Neuron (in vitro differentiated cells): ENCODE measurements around the gene HK1.

Source experiments
- H2AFZ ChIP-seq: one replicate; pipeline ENCODE4 v1.6.1; 2013; ENCODE audit warnings: low read depth, mild to moderate bottlenecking, inconsistent platforms, low read length, moderate library complexity
- H3K27me3 ChIP-seq: one replicate; pipeline ENCODE4 v1.6.1; 2013; ENCODE audit warnings: low read length; ENCODE audit not compliant: insufficient read depth
- H3K36me3 ChIP-seq: one replicate; pipeline ENCODE4 v1.6.1; 2013; ENCODE audit warnings: low read length; ENCODE audit not compliant: insufficient read depth
- H3K4me1 ChIP-seq: one replicate; pipeline ENCODE4 v1.6.1; 2013; ENCODE audit warnings: low read length; ENCODE audit not compliant: insufficient read depth
- H3K4me3 ChIP-seq: 2 replicates; pipeline ENCODE4 v1.5.1; 2013; ENCODE audit warnings: mild to moderate bottlenecking, low read length, moderate library complexity
- H3K9me3 ChIP-seq: one replicate; pipeline ENCODE4 v1.6.1; 2013; ENCODE audit warnings: low read length

Gene HK1

DNA sequence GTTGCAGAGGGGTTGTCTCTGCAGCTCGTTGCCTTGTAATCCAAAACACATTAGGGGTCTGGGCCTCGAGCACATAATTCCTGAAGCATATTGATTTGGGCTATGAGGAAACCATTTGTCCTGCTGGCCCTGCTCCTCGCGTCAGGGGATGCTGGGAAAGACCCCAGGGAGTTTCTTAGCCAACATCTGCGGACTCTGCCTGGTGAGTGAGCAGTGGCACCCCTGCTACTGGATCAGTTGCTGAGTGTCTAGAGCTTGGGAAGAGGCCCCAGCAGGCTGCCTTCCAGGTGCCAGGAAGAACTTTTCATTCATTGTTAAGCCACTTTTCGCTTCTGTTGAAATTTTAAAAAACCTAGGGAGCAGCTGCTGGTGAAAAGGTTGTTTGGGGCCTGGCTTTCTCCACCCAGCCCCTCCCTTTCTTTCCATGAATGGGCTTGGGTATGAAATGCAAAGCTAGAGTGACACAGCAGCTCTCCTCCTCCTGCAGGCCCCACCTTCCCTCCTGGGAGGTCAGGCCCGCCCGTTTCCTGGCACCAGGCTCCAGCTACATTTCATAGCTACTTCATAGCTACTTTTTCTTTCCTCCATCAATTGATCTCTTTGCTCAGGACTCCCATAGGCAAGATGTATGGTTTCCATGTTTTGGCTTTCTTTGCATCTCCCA lies 111.7 kb downstream of the HK1 start:
- Histone ChIP-seq H3K4me3 (no peak overlapping the region), H2AFZ (no peak overlapping the region), H3K27me3 (no peaks in the 10 kb centered on the region), H3K9me3 (no peaks in the 10 kb centered on the region), H3K4me1 (peaks cover 2% of the 10 kb centered on the region), H3K36me3 (peaks cover 17% of the 10 kb centered on the region)

GRCh38 chr10:69391158-69391557 lies 112.9 kb downstream of the HK1 start:
- Histone ChIP-seq H3K4me3 (no peak overlapping the region), H2AFZ (no peak overlapping the region), H3K9me3 (no peaks in the 10 kb centered on the region), H3K36me3 (peaks cover 14% of the 10 kb centered on the region), H3K4me1 (peaks cover 2% of the 10 kb centered on the region), H3K27me3 (no peaks in the 10 kb centered on the region)

GRCh38 chr10:69392481-69393000 lies 114.2 kb downstream of the HK1 start:
- no peaks in the 10 kb centered on the region for H3K9me3 ChIP-seq
- H2AFZ ChIP-seq = no peak overlapping the region
- peaks cover 10% of the 10 kb centered on the region for H3K36me3 ChIP-seq

DNA sequence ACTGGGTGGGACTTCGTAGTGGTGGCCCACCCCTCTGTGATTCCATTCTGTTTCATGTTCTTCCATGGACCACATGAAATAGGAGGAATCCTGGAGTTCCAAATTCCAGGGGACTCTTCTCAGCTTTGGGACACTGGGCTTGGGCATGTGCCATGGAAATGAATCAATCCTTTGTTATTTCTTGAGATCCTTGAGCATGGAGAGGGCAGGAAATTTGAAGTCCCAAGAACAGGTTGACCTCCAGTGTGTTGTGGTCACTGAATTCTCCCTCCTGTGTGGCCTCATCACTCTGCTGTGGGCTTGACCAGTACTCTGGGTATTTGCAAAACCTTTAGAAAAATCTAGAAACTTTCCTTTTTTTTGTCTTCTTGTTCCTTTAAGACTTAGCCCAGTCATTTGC lies 115.7 kb downstream of the HK1 start:
- H3K4me3 ChIP-seq = no peak overlapping the region
- peaks cover 4% of the 10 kb centered on the region for H3K36me3 ChIP-seq

More at GRCh38 chr10:69392481-69393000, 114.2 kb downstream of the HK1 start:
- Histone ChIP-seq H3K4me3 (no peak overlapping the region), H3K4me1 (peaks cover 2% of the 10 kb centered on the region), H3K27me3 (no peaks in the 10 kb centered on the region)

DNA sequence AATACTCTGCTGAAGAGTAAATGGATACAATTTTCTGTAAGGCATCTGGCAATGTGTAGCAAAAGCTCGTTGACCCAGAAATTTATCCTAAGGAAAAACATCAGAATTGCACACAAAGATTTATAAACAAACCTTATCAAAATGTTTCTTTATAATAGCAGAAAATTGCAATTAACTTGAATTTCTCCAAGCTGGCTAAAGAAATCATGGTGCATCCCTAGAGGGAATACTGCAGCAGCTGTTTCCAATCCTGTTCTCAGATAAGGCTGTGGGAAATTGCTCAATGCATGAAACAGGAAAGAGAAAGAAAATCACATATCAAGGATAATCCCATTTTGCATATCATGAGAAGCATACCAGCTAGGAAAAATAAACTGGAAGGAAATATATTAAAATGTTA lies 119.7 kb downstream of the HK1 start:
- Histone ChIP-seq H3K4me1 (no peaks in the 10 kb centered on the region), H3K27me3 (no peaks in the 10 kb centered on the region), H3K36me3 (peaks cover 15% of the 10 kb centered on the region), H3K4me3 (no peak overlapping the region), H2AFZ (no peak overlapping the region), H3K9me3 (no peaks in the 10 kb centered on the region)

More for the DNA sequence above, 115.7 kb downstream of the HK1 start:
- Histone ChIP-seq H2AFZ (no peak overlapping the region), H3K27me3 (no peaks in the 10 kb centered on the region), H3K9me3 (no peaks in the 10 kb centered on the region), H3K4me1 (peaks cover 2% of the 10 kb centered on the region)

- Histone ChIP-seq H3K27me3 (no peaks in the 10 kb centered on the region), H3K9me3 (no peaks in the 10 kb centered on the region), H3K36me3 (peaks cover 15% of the 10 kb centered on the region), H2AFZ (no peak overlapping the region), H3K4me3 (no peak overlapping the region), H3K4me1 (no peaks in the 10 kb centered on the region)
These were observed 120.2 kb downstream of the HK1 start for GRCh38 chr10:69398466-69398865.

GRCh38 chr10:69400936-69401335 lies 122.6 kb downstream of the HK1 start:
- H3K9me3 ChIP-seq = no peaks in the 10 kb centered on the region
- no peaks in the 10 kb centered on the region for H3K4me1 ChIP-seq
- H3K36me3 ChIP-seq = peaks cover 15% of the 10 kb centered on the region
- H3K27me3 ChIP-seq = no peaks in the 10 kb centered on the region
- no peak overlapping the region for H3K4me3 ChIP-seq
- no peak overlapping the region for H2AFZ ChIP-seq

GRCh38 chr10:69401416-69401815 lies 123.1 kb downstream of the HK1 start:
- no peaks in the 10 kb centered on the region for H3K9me3 ChIP-seq
- H3K4me1 ChIP-seq = no peaks in the 10 kb centered on the region
- H2AFZ ChIP-seq = no peak overlapping the region
- H3K4me3 ChIP-seq = no peak overlapping the region
- peaks cover 15% of the 10 kb centered on the region for H3K36me3 ChIP-seq
- H3K27me3 ChIP-seq = no peaks in the 10 kb centered on the region

DNA sequence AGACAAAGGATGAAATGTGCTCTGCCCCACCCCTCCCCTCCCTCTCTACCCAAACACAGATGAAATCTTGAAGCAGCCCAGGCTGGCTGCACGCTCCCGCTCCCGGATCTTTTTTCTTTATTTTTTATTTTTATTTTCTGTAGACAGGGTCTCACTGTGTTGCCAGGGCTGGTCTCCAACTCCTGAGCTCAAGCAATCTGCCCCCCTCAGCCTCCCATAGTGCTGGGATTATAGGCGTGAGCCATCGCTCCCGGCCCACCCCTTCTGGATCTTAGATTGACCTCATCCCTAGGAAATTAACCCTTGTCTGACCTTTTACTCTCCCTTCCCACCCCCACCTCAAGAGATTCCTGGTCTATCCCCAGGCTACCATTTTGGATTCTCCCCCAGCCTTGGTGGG lies 124.1 kb downstream of the HK1 start:
- Histone ChIP-seq H2AFZ (no peak overlapping the region), H3K9me3 (no peaks in the 10 kb centered on the region), H3K27me3 (no peaks in the 10 kb centered on the region), H3K4me3 (no peak overlapping the region), H3K36me3 (peaks cover 15% of the 10 kb centered on the region), H3K4me1 (no peaks in the 10 kb centered on the region)

GRCh38 chr10:69403066-69403465 lies 124.8 kb downstream of the HK1 start:
- Histone ChIP-seq H3K4me3 (no peak overlapping the region), H3K4me1 (no peaks in the 10 kb centered on the region)

GRCh38 chr10:69403519-69403918 lies 125.2 kb downstream of the HK1 start:
- H3K27me3 ChIP-seq = no peaks in the 10 kb centered on the region
- H3K9me3 ChIP-seq = no peaks in the 10 kb centered on the region
- no peak overlapping the region for H3K4me3 ChIP-seq
- no peaks in the 10 kb centered on the region for H3K4me1 ChIP-seq
- H2AFZ ChIP-seq = no peak overlapping the region
- peaks cover 15% of the 10 kb centered on the region for H3K36me3 ChIP-seq

More at GRCh38 chr10:69403066-69403465, 124.8 kb downstream of the HK1 start:
- H3K27me3 ChIP-seq = no peaks in the 10 kb centered on the region
- H2AFZ ChIP-seq = no peak overlapping the region
- H3K36me3 ChIP-seq = peaks cover 15% of the 10 kb centered on the region
- H3K9me3 ChIP-seq = no peaks in the 10 kb centered on the region

DNA sequence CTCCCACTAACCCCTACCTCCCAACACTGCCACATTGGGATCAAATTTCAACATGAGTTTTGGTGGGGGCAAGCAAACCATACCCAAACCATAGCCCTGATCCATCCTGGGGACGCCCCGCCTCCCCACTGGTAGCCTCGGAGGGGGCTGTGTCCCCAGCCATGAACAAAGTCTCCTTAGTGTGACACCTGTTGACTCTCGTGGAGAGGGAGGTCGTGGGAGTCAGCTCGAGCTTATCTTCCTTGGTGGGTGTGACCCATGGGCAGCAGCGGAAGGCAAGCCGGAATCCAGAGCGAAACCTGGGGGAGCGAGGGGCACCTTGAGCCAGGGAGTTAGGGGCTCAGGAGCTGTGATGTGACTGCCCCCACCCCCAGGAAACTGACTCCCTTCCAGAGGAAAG lies 126.5 kb downstream of the HK1 start:
- no peaks in the 10 kb centered on the region for H3K9me3 ChIP-seq
- H2AFZ ChIP-seq = no peak overlapping the region
- no peak overlapping the region for H3K4me3 ChIP-seq
- H3K4me1 ChIP-seq = no peaks in the 10 kb centered on the region
- H3K36me3 ChIP-seq = peaks cover 12% of the 10 kb centered on the region
- no peaks in the 10 kb centered on the region for H3K27me3 ChIP-seq

- Histone ChIP-seq H3K4me1 (no peaks in the 10 kb centered on the region), H3K27me3 (no peaks in the 10 kb centered on the region), H2AFZ (no peak overlapping the region), H3K9me3 (no peaks in the 10 kb centered on the region), H3K4me3 (no peak overlapping the region), H3K36me3 (peaks cover 12% of the 10 kb centered on the region)
These were observed 126.9 kb downstream of the HK1 start for GRCh38 chr10:69405221-69405620.

DNA sequence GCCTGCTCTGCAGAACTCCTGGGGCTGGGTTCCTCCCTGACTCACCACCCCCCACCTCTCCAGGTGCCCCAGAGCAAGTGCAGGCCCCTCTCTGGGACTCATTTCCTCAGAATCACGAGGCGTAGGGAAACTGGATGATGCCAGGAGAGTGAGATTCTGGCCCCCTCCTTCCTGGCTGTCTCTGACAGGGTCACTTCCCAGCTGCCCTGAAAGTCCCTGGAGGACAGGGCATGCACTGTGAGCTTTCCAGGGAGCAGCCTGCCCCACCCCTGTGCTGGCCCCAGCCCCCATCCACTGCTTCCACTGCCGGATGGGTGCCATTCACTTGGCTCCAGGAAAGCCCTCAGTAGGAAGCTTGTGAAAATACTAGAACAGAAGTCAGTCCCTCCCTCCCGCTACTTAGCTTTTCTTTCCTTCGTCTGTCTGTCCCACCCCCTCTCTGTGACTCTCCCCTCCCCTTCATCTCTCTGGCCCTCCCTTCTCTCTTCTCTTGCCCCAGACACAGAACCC lies 128.1 kb downstream of the HK1 start:
- Histone ChIP-seq H2AFZ (no peak overlapping the region), H3K27me3 (no peaks in the 10 kb centered on the region), H3K36me3 (peaks cover 2% of the 10 kb centered on the region), H3K4me3 (no peak overlapping the region), H3K4me1 (no peaks in the 10 kb centered on the region), H3K9me3 (no peaks in the 10 kb centered on the region)
